AG10803 (cell line): Measurements from ENCODE around the gene DOCK9.
"Not testable (repeated sequence)": the region's sequence is repeated elsewhere in the genome, so short reads cannot be mapped to it uniquely, and the experiment has no call there.

Experiments
- DNase-seq: peaks from one replicate; pipeline ENCODE4 v3.0.0; 2010; ENCODE audit warnings: low read depth
- H3K4me3 ChIP-seq: 2 replicates; pipeline ENCODE4 v1.5.1; 2011; ENCODE audit warnings: mild to moderate bottlenecking, low read length, control low read depth
- TF ChIP-seq, protein P1 (sequence below): conservative IDR thresholded peaks from 2 replicates; pipeline ENCODE4 v1.5.1; 2011; ENCODE audit warnings: mild to moderate bottlenecking, low read length, control low read depth, inconsistent platforms

DOCK9 gene

DNA sequence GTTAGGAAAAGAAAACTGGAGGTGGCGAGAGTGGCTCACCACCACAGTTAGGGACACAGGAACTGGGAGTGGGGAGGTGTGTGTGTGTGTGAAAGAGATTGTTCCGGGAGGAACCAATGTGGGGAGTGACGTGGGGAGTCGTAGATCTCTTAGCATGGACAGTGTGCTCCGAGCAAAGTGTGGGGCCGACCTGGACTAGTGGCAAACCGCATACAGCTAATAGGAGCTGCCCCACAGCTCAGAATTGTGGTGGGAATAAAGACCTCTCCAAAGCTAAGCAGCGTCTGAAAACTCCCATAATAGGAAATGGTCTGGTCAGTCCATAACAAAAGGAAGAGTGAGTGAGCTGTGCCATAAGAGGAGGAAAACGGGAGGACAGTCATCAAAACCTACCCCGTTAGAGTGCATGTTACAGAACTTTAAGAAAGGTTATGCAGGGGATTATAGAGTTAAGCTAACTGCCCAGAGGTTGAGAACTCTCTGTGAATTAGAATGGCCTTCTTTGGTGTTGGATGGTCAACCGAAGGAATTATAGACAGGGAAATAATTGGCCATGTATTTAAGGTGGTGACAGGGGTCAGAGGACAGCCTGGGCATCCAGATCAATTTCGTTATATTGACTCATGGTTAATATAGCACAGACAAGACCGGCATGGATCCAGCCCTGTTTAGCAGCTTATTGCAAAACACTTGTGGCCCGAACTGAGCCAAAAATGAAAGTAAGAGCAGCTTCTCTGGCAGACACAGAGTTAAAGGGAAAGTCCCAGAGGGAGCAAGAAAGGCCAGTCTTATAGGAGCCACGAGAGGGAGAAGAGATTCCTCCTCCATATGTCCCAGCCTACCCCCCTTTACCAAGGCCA lies 216.5 kb downstream of the DOCK9 start:
- TF ChIP-seq, protein P1, sequence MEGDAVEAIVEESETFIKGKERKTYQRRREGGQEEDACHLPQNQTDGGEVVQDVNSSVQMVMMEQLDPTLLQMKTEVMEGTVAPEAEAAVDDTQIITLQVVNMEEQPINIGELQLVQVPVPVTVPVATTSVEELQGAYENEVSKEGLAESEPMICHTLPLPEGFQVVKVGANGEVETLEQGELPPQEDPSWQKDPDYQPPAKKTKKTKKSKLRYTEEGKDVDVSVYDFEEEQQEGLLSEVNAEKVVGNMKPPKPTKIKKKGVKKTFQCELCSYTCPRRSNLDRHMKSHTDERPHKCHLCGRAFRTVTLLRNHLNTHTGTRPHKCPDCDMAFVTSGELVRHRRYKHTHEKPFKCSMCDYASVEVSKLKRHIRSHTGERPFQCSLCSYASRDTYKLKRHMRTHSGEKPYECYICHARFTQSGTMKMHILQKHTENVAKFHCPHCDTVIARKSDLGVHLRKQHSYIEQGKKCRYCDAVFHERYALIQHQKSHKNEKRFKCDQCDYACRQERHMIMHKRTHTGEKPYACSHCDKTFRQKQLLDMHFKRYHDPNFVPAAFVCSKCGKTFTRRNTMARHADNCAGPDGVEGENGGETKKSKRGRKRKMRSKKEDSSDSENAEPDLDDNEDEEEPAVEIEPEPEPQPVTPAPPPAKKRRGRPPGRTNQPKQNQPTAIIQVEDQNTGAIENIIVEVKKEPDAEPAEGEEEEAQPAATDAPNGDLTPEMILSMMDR: 0 out of 2 replicates have a peak, but pooled peaks have one; percentile 4
- H3K4me3 ChIP-seq: peak overlapping the region; percentile 33
- peak; percentile 78 for DNase-seq

DNA sequence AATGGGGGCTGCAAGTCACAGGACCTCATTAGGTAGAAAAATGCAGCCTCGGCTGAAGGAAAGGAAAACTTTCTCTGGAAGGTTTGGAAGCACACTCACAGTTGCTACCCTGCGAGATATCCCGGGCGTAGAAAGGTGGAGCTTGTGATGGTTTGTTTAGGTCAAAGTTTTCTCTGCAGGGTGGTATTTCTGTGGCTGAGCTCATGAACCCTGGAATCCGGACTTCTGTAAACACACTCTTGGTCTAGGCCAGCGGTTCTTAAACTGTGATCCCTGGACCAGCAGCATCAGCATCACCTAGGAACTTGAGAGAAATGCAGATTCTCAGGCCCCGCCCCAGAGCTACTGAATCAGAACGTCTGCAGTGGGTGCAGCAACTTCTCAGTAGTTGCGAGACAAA lies 222.1 kb downstream of the DOCK9 start:
- DNase-seq: no peak
- TF ChIP-seq, protein P1: no peak
- no peak overlapping the region for H3K4me3 ChIP-seq

DNA sequence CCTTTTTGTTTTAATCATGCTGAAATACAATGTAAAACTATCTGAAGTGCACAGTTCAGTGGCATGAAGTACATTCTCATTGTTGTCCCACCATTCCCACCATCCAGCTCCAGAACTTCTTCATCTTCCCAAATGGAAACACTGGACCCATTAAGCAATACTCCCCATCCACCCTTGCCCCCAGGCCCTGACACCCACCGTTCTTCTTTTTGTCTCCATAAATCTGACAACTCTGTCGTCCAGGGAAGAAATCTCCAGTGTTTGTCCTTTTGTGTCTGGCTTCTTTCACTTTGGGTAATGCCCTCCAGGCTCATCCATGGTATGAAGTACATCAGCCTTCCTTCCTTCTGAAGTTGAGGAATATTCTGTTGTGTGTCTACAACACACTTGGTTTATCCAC lies 222.7 kb downstream of the DOCK9 start:
- H3K4me3 ChIP-seq: no peak overlapping the region
- no peak for DNase-seq
- TF ChIP-seq, protein P1: no peak

DNA sequence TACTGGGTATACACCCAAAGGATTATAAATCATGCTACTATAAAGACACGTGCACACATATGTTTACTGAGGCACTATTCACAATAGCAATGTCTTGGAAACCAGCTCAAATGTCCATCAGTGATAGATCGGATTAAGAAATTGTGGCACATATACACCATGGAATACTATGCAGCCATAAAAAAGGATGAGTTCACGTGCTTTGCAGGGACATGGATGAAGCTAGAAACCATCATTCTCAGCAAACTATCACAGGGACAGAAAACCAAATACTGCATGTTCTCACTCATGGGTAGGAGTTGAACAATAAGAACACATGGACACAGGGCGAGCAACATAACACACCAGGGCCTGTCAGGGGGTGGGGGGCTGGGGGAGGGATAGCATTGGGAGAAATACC lies 223.4 kb downstream of the DOCK9 start:
- DNase-seq, H3K4me3 ChIP-seq: not testable (repeated sequence)

DNA sequence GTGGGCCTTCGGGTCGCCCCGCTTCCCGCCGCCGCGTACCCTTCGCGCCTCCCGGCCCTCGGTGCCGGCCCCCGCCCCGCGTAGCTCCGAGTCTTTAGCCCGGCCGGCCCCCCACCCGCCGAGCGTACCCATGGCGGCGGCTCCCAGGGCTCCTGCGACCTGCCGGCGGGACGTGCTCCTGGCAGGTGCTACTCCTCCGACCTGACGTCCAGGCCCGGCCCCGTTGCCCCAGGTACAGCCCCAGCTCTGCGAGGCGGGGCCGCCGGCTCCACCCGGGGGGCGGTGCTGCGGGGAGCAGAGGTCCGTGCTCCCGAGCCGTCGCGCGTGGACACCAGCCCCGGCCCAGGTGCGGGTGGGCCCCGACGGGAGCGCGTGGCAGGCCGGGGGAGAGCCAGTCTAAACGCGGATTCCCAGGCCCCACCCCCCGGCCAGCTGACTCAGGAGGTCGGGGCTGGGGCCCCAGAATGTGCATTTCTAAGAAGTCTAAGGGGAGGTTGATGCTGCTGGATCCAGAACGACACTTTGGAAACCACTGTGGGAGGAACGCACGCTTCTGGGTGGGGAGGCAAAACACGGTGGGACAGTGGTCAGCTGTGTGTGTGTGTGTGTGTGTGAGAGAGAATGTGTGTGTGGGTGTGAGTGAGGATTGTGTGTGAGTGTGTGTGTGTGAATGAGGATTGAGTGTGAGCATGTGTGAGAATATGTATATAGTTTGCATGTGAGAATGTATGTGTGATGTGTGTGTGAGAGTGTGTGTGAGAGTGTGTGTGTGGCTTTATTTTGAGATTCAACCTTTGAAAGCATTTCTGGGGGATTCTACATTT lies 225.2 kb downstream of the DOCK9 start, which contains the start of gene SLC15A1:
SLC15A1 (minus strand) TSS at position 206 of the 824 bp plus-strand sequence; CDS start at position 132, 74 bp downstream.
- DNase-seq: no peak
- TF ChIP-seq, protein P1: no peak
- peak within 1 kb of the TSS; percentile 9; the same call in 1 of the 2 replicates for H3K4me3 ChIP-seq

DNA sequence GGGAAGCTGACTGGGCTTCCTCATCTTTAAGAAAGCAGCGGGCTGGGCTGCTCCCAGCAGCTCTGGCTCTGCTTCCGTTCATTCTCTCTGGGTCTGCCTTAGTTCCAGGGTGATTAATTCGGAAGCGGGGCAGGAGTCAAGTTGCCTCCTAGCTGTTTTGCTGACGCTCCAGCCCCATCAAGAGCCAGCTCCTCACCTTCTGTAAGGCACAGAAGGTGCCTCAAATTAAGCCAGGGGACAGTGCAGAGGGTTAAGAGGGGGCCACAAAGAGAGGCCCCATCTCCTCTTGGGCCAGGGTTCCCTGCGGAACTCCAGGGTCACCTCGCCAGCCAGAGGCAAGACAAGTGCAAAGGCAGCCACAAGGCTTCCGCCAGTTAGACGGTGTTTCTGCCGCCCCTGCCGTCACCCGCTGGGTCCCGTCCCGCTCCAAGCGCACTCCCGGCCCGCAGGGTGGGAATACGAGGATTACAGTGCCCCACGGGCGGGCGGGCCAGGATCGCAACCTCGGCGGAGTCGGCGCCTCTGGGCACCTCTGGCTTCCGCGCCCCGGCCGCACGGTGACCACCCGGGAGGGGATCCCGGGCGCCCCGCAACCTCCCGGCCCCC lies 225.9 kb downstream of the DOCK9 start:
- TF ChIP-seq, protein P1: no peak
- peak; percentile 24 for DNase-seq
- H3K4me3 ChIP-seq: peak overlapping the region; percentile 9; the same call in 1 of the 2 replicates

DNA sequence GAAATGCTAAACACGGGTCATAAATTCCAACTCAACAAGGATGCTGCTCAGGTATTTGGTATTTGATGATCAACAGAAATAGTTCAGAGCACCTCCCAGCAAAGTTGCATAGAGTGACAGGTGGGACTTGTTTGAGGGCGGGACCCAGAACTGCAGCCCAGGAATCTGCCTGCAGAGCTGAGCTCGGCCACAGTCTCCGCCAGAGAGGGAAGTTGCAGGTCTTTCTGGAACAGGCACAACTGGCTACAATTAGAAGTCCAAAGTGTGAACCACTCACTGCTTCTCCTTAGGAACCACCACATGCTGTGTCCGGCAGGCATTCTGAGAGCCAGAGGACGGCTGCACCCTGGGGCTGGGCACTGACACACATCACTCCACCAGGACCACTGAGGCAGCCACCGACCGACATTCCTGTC lies 226.5 kb downstream of the DOCK9 start:
- DNase-seq: no peak
- TF ChIP-seq, protein P1: no peak
- no peak overlapping the region for H3K4me3 ChIP-seq
